ENCODE measurements around the gene CIDEB.

GRCh38 chr14:24261256-24261968 lies 46.4 kb downstream of the CIDEB start:
- TF ChIP-seq CTCF (IDR thresholded peaks at IDR 0.05) (no peak), POLR2A (IDR thresholded peaks at IDR 0.05) (no peak), POLR2AphosphoS5 (IDR thresholded peaks at IDR 0.05) (no peak), EP300 (IDR thresholded peaks at IDR 0.05) (no peak)
